Hepatic stellate cell (primary cell): ENCODE results near the gene PRODH2.
A peak's percentile ranks its signal among the peaks of the same experiment; 100 is the strongest.
"Not testable (repeated sequence)": the region's sequence is repeated elsewhere in the genome, so short reads cannot be mapped to it uniquely, and the experiment has no call there.

Experiments
- DNase-seq: peaks from one replicate; pipeline ENCODE4 v3.0.0; 2011; ENCODE audit warnings: low spot score

The PRODH2 gene

GRCh38 chr19:35843676-35844481, 31.2 kb upstream of the PRODH2 start:
- DNase-seq, result no peak

GRCh38 chr19:35842666-35843272, 30.1 kb upstream of the PRODH2 start:
- DNase-seq, result no peak

- DNase-seq, result no peak
Observed at GRCh38 chr19:35841961-35842595, 29.4 kb upstream of the PRODH2 start.

GRCh38 chr19:35836096-35836495, 23.5 kb upstream of the PRODH2 start:
- DNase-seq, result not testable (repeated sequence)

GRCh38 chr19:35833972-35834371, 21.3 kb upstream of the PRODH2 start:
- DNase-seq, result no peak

- no peak for DNase-seq
Observed at GRCh38 chr19:35832054-35832453, 19.4 kb upstream of the PRODH2 start.

GRCh38 chr19:35830986-35831385, 18.3 kb upstream of the PRODH2 start:
- no peak for DNase-seq

GRCh38 chr19:35828692-35829301, 16.2 kb upstream of the PRODH2 start:
- DNase-seq, result peak; percentile 70

- DNase-seq, result no peak
Observed at GRCh38 chr19:35824150-35824549, 11.5 kb upstream of the PRODH2 start.

GRCh38 chr19:35822579-35822978, 9.9 kb upstream of the PRODH2 start:
- DNase-seq, result no peak

GRCh38 chr19:35818445-35818844, 5.8 kb upstream of the PRODH2 start:
- DNase-seq, result no peak

- no peak for DNase-seq
Observed at GRCh38 chr19:35816846-35817245, 4.2 kb upstream of the PRODH2 start.

GRCh38 chr19:35816262-35816661, 3.6 kb upstream of the PRODH2 start:
- DNase-seq, result no peak

- DNase-seq, result no peak
Observed at GRCh38 chr19:35813043-35813890, 622 bp upstream of the PRODH2 start.

GRCh38 chr19:35811317-35812219, 1.1 kb downstream of the PRODH2 start:
- no peak for DNase-seq

GRCh38 chr19:35807633-35808032, 5.0 kb downstream of the PRODH2 start:
- no peak for DNase-seq

GRCh38 chr19:35806597-35806996, 6.0 kb downstream of the PRODH2 start:
- DNase-seq, result no peak

- no peak for DNase-seq
Observed at GRCh38 chr19:35805526-35806102, 7.0 kb downstream of the PRODH2 start.

GRCh38 chr19:35801828-35802227, 10.8 kb downstream of the PRODH2 start:
- DNase-seq, result no peak

- DNase-seq, result no peak
Observed at GRCh38 chr19:35797663-35798062, 15.0 kb downstream of the PRODH2 start.
